HG03354 (cell line): ENCODE data around the gene AGBL3.
"Not testable (repeated sequence)": the region's sequence is repeated elsewhere in the genome, so short reads cannot be mapped to it uniquely, and the experiment has no call there.

Source experiments
- ATAC-seq: cut with Tn5 transposase; IDR thresholded peaks from one replicate; pipeline ENCODE4 v1.9.1; 2021; ENCODE audit warnings: mild to moderate bottlenecking; ENCODE audit not compliant: unreplicated experiment, poor library complexity, severe bottlenecking

Gene AGBL3

GRCh38 chr7:135162382-135163001 is 176.2 kb downstream of the AGBL3 start:
- ATAC-seq = no peak

GRCh38 chr7:135164357-135165061 is 178.2 kb downstream of the AGBL3 start:
- no peak for ATAC-seq

- ATAC-seq = no peak
Measured at GRCh38 chr7:135165862-135166261, 179.6 kb downstream of the AGBL3 start.

GRCh38 chr7:135166338-135166990 is 180.2 kb downstream of the AGBL3 start:
- no peak for ATAC-seq

- no peak for ATAC-seq
Measured at GRCh38 chr7:135167365-135167917, 181.1 kb downstream of the AGBL3 start.

GRCh38 chr7:135168001-135168400 is 181.7 kb downstream of the AGBL3 start:
- no peak for ATAC-seq

GRCh38 chr7:135168489-135169140 is 182.3 kb downstream of the AGBL3 start:
- no peak for ATAC-seq

- ATAC-seq = peak; percentile 42
Measured at GRCh38 chr7:135169141-135169963, 183.0 kb downstream of the AGBL3 start.

GRCh38 chr7:135169964-135170273 is 183.6 kb downstream of the AGBL3 start:
- peak; percentile 24 for ATAC-seq

GRCh38 chr7:135170274-135170997 is 184.1 kb downstream of the AGBL3 start, which contains the start of gene CYREN:
Gene CYREN, minus strand, starts transcription at chr7:135170707. Its CDS starts 1,785 bp downstream, at chr7:135168922.
- ATAC-seq = peak; percentile 69

- peak; percentile 49 for ATAC-seq
Measured at GRCh38 chr7:135170998-135171481, 184.7 kb downstream of the AGBL3 start.

GRCh38 chr7:135171581-135172291 is 185.4 kb downstream of the AGBL3 start:
- ATAC-seq = not testable (repeated sequence)

- not testable (repeated sequence) for ATAC-seq
Measured at GRCh38 chr7:135173916-135174315, 187.6 kb downstream of the AGBL3 start.

GRCh38 chr7:135174941-135175340 is 188.6 kb downstream of the AGBL3 start:
- ATAC-seq = no peak

GRCh38 chr7:135175931-135176330 is 189.6 kb downstream of the AGBL3 start:
- ATAC-seq = no peak

- ATAC-seq = no peak
Measured at GRCh38 chr7:135177028-135177696, 190.9 kb downstream of the AGBL3 start.

GRCh38 chr7:135178364-135178763 is 192.1 kb downstream of the AGBL3 start:
- no peak for ATAC-seq
